Eye (tissue), 1 donor: Measurements from ENCODE around the gene MICU1.
"Not testable (repeated sequence)": the region's sequence is repeated elsewhere in the genome, so short reads cannot be mapped to it uniquely, and the experiment has no call there.

Source experiments
- DNase-seq: peaks from one replicate; pipeline ENCODE4 v3.0.0-alpha.2; 2015

Gene MICU1

DNA sequence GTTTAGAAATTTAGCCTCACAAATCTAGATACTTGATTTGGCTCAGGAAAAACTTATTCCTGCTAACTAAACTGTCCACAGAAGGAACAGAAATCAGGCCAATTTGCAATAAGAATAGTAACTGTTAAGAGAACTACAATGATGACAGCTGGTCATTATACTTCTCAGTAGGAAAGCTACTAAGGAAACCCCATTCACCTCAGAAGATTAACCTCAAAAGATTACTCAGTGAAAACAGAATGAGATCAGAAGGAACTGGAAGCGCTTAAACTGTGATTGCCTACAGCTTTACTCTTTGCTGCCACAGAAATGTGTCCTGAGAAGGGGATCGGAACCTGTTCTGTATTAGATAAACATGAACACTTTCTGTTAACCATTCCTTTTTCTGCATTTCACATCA is 246.8 kb downstream of the MICU1 start:
- DNase-seq = no peak

GRCh38 chr10:72375585-72375984 is 250.3 kb downstream of the MICU1 start:
- DNase-seq = no peak

GRCh38 chr10:72375173-72375572 is 250.7 kb downstream of the MICU1 start:
- DNase-seq = no peak

- DNase-seq = no peak
Measured at GRCh38 chr10:72370201-72370722, 255.6 kb downstream of the MICU1 start.

- DNase-seq = no peak
Measured at GRCh38 chr10:72367301-72367960, 258.4 kb downstream of the MICU1 start.

GRCh38 chr10:72365106-72365895 is 260.6 kb downstream of the MICU1 start:
- DNase-seq = no peak

GRCh38 chr10:72364239-72364777 is 261.6 kb downstream of the MICU1 start:
- DNase-seq = peak; percentile 97

DNA sequence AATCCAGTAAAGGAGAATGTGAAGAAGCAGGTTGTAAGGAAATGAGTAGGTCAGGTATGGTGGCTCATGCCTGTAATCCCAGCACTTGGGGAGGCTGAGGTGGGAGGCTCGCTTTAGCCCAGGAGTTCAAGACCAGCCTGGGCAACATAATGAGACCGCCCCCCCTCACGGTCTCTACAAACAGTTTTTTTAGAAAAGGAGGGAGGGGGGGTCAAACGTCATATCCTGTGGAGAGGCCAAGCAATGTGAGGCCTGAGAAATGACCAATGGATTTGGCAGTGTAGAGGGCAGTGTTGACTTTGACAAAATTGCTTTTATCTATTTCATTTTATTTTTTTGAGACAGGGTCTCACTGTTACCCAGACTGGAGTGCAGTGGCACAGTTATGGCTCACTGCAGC is 268.9 kb downstream of the MICU1 start:
- DNase-seq = no peak

DNA sequence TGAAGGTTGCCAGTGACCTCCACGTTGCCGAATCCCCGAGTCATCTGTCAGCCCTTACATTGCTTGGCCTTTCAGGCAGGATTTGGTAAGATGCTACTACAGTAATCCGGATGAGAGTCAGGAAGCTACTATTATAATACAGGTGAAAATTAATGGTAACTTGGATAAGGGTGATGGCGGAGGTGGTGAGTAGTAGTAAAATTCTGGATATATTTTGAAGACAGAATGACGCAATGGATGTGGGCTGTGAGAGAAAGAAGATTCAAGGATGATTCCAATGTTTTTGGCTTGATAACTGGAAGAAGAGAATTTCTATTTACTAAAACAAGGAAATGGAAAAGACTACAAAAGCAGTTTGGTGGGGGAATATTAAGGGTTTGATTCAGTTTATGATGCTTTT is 269.8 kb downstream of the MICU1 start:
- no peak for DNase-seq

DNA sequence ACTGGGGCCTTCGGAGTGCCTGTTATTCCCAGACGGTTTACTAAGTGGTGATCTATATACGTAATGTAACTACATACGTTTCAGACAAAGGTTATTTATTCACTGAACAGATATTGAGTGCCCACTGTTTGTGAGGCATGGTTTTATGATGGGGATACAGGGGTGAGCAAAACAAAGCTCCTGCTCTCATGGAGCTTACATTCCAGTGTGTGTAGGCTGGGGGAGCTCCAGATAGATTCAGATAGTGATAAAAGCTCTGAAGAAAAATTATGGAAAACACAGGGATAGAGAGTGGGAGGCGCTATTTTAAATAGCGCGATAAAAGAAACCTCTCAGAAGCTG is 270.7 kb downstream of the MICU1 start:
- DNase-seq = no peak

DNA sequence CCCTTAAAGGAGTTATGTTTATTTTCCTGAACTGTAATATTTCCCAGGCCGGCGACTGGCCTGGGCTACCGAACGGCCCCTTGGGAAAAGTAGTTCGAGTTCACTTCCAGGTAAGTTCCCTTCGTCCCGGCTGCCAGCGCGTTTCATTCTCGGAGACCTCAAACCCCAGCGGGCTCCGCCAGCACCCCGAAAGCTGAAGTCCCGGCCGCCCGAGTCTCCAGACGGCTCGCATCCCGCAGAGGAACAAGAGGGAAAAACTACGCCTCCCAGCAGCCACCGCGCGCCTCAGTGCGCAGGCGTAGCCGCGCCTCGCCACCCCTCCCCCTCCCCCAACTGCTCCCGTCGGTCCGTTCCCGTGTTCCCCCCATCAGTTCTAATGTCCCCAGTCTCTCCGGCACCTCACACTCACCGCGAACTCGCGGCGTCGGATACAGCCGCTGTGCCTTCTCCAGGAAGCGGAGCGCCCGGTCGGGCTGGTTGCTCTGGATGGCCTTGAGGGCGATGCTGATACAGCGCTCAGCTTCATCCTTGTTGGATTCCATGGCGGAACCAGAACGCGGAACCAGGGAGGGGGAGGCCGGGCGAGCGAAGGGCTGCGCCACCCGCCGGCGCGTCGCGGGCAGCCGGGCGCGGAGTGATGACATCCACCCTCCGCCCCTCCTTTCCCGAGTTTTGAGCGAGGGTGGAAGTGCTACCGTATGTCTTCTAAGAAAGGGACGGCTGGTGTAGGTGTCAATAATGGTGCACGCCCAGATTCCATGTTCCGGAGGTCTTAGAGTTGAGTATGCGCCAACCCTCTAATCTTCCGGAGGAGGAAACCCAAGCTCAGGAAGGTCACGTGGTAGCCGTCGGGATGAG is 271.3 kb downstream of the MICU1 start, which contains the start of gene DNAJB12:
DNAJB12 (minus strand) TSS at position 564 of the 858 bp plus-strand sequence; CDS start at position 542, 22 bp downstream.
- peak; percentile 98 for DNase-seq

DNA sequence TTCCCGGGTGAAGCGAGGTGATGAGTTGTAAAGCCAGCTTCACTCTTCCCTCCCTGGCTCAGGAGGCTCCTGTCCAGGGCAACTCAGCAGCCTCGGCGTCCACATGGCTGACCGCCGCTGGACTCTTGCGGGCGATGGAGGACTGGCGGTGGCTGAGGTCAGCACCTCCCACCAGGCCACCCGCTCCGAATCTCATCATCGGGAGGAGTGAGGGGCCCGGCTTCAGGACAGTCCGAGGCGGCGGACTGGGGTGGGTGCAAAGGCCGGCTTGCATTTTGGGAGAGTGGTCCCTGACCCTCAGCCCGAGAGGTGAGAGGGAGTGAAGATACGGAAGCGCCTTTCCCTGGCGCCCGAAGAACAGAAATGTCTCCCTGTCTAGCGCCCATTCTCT is 271.9 kb downstream of the MICU1 start:
- no peak for DNase-seq

DNA sequence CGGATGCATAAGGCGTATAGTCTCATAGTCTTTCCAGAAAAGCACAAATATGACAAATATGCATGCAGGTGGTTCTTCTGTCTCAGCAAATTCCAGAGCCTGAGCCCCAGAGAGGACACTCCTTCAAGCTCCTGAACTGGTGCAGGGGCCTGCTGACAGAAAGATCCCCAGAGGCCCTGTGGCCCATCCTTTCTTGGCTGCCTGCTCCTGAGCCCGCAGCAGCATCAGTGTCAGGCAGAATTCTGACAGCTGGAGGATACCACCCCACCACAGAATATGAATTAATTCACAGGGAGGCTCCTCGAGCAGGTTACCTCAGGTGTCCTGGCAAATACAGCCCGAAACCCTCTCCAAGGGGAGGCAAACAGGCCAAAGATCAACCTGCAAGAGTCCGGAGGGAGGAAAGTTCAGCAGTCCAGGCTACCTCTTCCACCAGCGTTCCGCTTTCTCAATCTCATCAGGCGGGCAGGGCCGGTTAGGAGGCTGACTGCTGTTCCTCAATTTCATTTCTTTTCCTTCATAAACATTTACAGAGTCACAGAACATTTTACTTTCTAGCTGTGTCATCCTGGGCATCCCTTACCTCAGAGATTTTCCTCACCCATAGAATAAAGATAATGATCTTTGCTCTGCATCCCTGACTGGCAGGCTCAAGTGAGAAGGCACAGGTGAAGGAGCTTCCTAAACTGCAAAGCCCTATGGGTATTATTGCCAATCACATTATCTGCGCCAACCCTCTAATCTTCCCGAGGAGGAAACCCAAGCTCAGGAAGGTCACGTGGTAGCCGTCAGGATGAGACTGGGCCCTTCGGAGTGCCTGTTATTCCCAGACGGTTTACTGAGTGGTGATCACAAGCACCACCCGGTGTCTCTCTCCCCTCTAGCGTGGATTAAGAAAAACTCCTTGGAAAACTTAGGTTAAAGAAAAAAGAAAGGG is 272.6 kb downstream of the MICU1 start:
- DNase-seq = peak; percentile 50

- no peak for DNase-seq
Measured at GRCh38 chr10:72351479-72351878, 274.4 kb downstream of the MICU1 start.

- DNase-seq = no peak
Measured at GRCh38 chr10:72349438-72349837, 276.4 kb downstream of the MICU1 start.

GRCh38 chr10:72348282-72348681 is 277.6 kb downstream of the MICU1 start:
- DNase-seq = no peak

GRCh38 chr10:72346117-72346516 is 279.8 kb downstream of the MICU1 start:
- DNase-seq = not testable (repeated sequence)

GRCh38 chr10:72344932-72345331 is 280.9 kb downstream of the MICU1 start:
- no peak for DNase-seq

DNA sequence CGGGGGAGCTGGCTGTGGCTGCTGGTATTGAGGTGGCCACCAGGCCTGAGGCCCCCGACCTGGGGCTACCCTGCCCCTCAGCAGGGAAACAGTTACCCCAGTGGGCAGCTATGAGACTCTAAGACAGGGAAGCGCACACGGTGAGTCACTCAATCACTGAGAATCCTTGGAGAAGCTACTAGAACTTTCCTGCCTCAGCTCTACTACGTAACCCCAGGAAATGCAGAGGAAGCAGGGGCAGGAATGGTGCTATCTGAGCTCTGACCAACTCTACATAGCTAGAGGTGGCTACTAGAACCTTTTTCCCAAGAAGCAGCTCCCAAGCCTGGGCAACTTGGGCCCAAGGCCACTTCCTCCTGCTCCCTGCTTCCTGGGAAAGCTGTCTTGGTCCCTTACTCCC is 283.0 kb downstream of the MICU1 start:
- DNase-seq = no peak

DNA sequence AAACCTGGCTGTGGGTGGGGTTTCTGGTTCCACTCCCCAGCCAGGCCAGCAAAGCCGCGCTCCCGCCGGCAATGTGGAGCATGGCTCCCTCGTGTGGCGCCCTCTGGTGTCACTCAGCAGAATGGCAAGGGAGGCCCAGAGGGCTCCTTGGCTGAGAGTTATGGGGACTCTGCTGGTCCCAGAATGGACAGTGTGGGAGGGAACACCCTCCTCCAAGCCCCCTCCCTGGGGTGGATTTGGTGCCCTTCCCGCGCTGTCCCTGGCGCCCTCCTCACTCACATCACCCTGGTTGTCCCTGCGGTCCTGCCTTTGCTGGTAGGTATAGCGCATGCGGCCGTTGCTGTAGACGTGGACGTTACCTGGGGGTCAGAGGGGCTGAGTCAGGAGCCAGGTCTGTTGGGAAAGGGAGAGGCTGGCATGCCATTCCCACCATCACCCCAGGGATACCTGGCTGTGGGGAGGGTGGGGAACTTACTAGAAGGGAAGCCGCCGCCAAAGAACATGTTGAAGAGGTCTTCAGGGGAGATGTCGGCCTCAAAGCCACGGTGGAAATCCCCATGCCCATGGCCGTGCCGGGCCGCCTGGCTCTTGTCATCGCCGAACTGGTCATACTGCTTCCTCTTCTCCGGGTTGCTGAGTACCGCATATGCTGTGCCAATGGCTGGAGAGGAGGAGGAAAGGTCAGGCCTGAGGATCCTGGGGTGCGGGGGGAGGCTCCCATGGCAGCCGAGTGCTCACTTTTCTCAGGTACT is 285.2 kb downstream of the MICU1 start:
- DNase-seq = peak; percentile 82

- no peak for DNase-seq
Measured at GRCh38 chr10:72338180-72338579, 287.7 kb downstream of the MICU1 start.
